DOHH2 (cell line): ENCODE data around the gene STK38L.
A peak's percentile ranks its signal among the peaks of the same experiment; 100 is the strongest.

Source experiments
- H3F3A ChIP-seq: fragments of 200-600 bp; sonication (generic), shearing (Covaris generic); 2 replicates; pipeline ENCODE4 v1.6.0; 2016; ENCODE audit warnings: antibody characterized with exemption, mild to moderate bottlenecking; ENCODE audit not compliant: control insufficient read depth, insufficient read depth
- H3K27ac ChIP-seq: fragments of 200-600 bp; sonication (generic); 2 replicates; pipeline ENCODE4 v1.5.1; 2014; ENCODE audit warnings: low read depth, mild to moderate bottlenecking, low read length, moderate library complexity
- H3K27me3 ChIP-seq: fragments of 200-600 bp; sonication (generic); 2 replicates; pipeline ENCODE4 v1.6.1; 2014; ENCODE audit warnings: mild to moderate bottlenecking, low read length, mixed read lengths; ENCODE audit not compliant: control insufficient read depth
- H3K36me3 ChIP-seq: fragments of 200-600 bp; sonication (generic); 2 replicates; pipeline ENCODE4 v1.6.1; 2014; ENCODE audit warnings: mild to moderate bottlenecking, low read length, moderate library complexity, mixed read lengths; ENCODE audit not compliant: control insufficient read depth
- H3K4me1 ChIP-seq: fragments of 200-600 bp; sonication (generic); 2 replicates; pipeline ENCODE4 v1.6.1; 2014; ENCODE audit warnings: mild to moderate bottlenecking, low read length, mixed read lengths; ENCODE audit not compliant: control insufficient read depth
- H3K4me2 ChIP-seq: fragments of 200-600 bp; sonication (generic); 2 replicates; pipeline ENCODE4 v1.6.0; 2014; ENCODE audit warnings: mild to moderate bottlenecking, low read length, moderate library complexity
- H3K4me3 ChIP-seq: fragments of 200-600 bp; sonication (generic); 2 replicates; pipeline ENCODE4 v1.5.1; 2014; ENCODE audit warnings: mild to moderate bottlenecking, low read length, mixed read lengths
- H3K79me2 ChIP-seq: fragments of 200-600 bp; sonication (generic); 2 replicates; pipeline ENCODE4 v1.6.1; 2014; ENCODE audit warnings: mild to moderate bottlenecking, low read length, mixed read lengths; ENCODE audit not compliant: control insufficient read depth
- H3K9me2 ChIP-seq: fragments of 200-600 bp; sonication (generic); replicated peaks from 2 replicates; pipeline ENCODE4 v1.6.1; 2014; ENCODE audit warnings: mild to moderate bottlenecking, low read length, mixed read lengths; ENCODE audit not compliant: control insufficient read depth
- H3K9me3 ChIP-seq: fragments of 200-600 bp; sonication (generic); 2 replicates; pipeline ENCODE4 v1.6.1; 2014; ENCODE audit warnings: antibody characterized with exemption, low read length, mixed read lengths; ENCODE audit not compliant: control insufficient read depth, insufficient read depth
- H4K20me1 ChIP-seq: fragments of 200-600 bp; sonication (generic); 2 replicates; pipeline ENCODE4 v1.6.0; 2014; ENCODE audit warnings: low read depth, mild to moderate bottlenecking, antibody characterized with exemption, low read length, moderate library complexity; ENCODE audit not compliant: control insufficient read depth, insufficient read depth
- CTCF ChIP-seq: fragments of 200-600 bp; sonication (generic); IDR thresholded peaks from one replicate; pipeline ENCODE4 v1.5.1; 2014; ENCODE audit warnings: antibody characterized with exemption, mild to moderate bottlenecking, low read depth, low read length; ENCODE audit not compliant: poor library complexity, severe bottlenecking
- EZH2phosphoT487 ChIP-seq: fragments of 200-600 bp; sonication (generic); IDR thresholded peaks from 2 replicates; pipeline ENCODE4 v1.6.1; 2017; ENCODE audit warnings: borderline replicate concordance, mild to moderate bottlenecking, antibody characterized with exemption, low read length, moderate library complexity, mixed read lengths

Gene STK38L

GRCh38 chr12:27290501-27291168 is 46.5 kb downstream of the STK38L start:
- peak overlapping the region; percentile 37 for H3K4me2 ChIP-seq
- H3F3A ChIP-seq = no peaks in the 10 kb centered on the region
- TF ChIP-seq CTCF = no peak
- no peak for TF ChIP-seq EZH2phosphoT487
- H3K9me3 ChIP-seq = no peaks in the 10 kb centered on the region
- H3K27me3 ChIP-seq = no peaks in the 10 kb centered on the region
- H3K79me2 ChIP-seq = peaks cover 2% of the 10 kb centered on the region; the same call in 1 of the 2 replicates
- no peaks in the 10 kb centered on the region for H3K9me2 ChIP-seq
- peak overlapping the region; percentile 8; the same call in 1 of the 2 replicates for H3K4me3 ChIP-seq
- H3K27ac ChIP-seq = peak overlapping the region; percentile 5; the same call in 1 of the 2 replicates
- H4K20me1 ChIP-seq = no peaks in the 10 kb centered on the region
- H3K36me3 ChIP-seq = no peaks in the 10 kb centered on the region
- H3K4me1 ChIP-seq = peaks cover 34% of the 10 kb centered on the region

GRCh38 chr12:27291862-27292261 is 47.8 kb downstream of the STK38L start:
- Histone ChIP-seq H3K9me3 (no peaks in the 10 kb centered on the region), H3K4me3 (no peak overlapping the region), H4K20me1 (no peaks in the 10 kb centered on the region), H3K27me3 (no peaks in the 10 kb centered on the region), H3K36me3 (no peaks in the 10 kb centered on the region), H3F3A (no peaks in the 10 kb centered on the region), H3K4me2 (no peak overlapping the region), H3K79me2 (peaks cover 2% of the 10 kb centered on the region; the same call in 1 of the 2 replicates), H3K9me2 (no peaks in the 10 kb centered on the region), H3K4me1 (peaks cover 30% of the 10 kb centered on the region), H3K27ac (no peak overlapping the region)
- TF ChIP-seq EZH2phosphoT487 (no peak), CTCF (no peak)

GRCh38 chr12:27292718-27293117 is 48.6 kb downstream of the STK38L start:
- H3F3A ChIP-seq = no peaks in the 10 kb centered on the region
- no peak overlapping the region for H3K27ac ChIP-seq
- H3K36me3 ChIP-seq = no peaks in the 10 kb centered on the region
- peaks cover 2% of the 10 kb centered on the region; the same call in 1 of the 2 replicates for H3K79me2 ChIP-seq
- no peaks in the 10 kb centered on the region for H3K9me3 ChIP-seq
- H3K27me3 ChIP-seq = no peaks in the 10 kb centered on the region
- no peaks in the 10 kb centered on the region for H4K20me1 ChIP-seq
- TF ChIP-seq EZH2phosphoT487 (no peak), CTCF (no peak)
- no peak overlapping the region for H3K4me3 ChIP-seq
- H3K4me2 ChIP-seq = no peak overlapping the region
- no peaks in the 10 kb centered on the region for H3K9me2 ChIP-seq
- H3K4me1 ChIP-seq = peaks cover 30% of the 10 kb centered on the region
